ENCODE results near the gene PGM1.

Gene PGM1

GRCh38 chr1:63701187-63701586 is 108.0 kb downstream of the PGM1 start:
- DNase-seq (ENCODE audit: low read depth in 2 of 2): no peak

GRCh38 chr1:63703701-63704107 is 110.5 kb downstream of the PGM1 start:
- DNase-seq (ENCODE audit: low read depth in 2 of 2): no peak

- no peak for DNase-seq (ENCODE audit: low read depth in 2 of 2)
Observed at GRCh38 chr1:63704443-63704842, 111.2 kb downstream of the PGM1 start.

GRCh38 chr1:63705078-63705477 is 111.9 kb downstream of the PGM1 start:
- DNase-seq (ENCODE audit: low read depth in 2 of 2): no peak

GRCh38 chr1:63709267-63709828 is 116.1 kb downstream of the PGM1 start:
- no peak for DNase-seq (ENCODE audit: low read depth in 2 of 2)

Data from fibroblast of skin of left quadriceps (primary cell).